ENCODE results near the gene ATXN7.

The ATXN7 gene

DNA sequence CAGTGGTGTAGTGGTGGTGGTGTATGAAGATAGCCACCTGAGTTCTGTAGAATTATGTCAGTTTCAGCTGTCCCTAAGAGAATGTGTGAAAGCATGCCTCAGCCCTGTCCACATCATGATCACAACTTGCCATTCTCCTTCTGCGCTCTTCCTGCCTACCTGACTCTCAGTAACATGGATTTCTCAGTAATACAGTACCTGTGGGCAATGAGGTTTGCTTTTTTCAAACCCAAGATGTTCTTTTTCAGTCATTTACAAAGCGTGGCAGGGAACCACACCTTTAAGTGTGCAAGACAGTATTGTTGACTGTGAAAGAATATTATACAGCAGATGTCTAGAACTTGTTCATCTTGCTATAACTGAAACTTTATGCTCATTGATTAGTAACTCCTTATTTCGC is 120.7 kb downstream of the ATXN7 start:
- DNase-seq (ENCODE audit: low read depth in 3 of 3), result no peak

DNA sequence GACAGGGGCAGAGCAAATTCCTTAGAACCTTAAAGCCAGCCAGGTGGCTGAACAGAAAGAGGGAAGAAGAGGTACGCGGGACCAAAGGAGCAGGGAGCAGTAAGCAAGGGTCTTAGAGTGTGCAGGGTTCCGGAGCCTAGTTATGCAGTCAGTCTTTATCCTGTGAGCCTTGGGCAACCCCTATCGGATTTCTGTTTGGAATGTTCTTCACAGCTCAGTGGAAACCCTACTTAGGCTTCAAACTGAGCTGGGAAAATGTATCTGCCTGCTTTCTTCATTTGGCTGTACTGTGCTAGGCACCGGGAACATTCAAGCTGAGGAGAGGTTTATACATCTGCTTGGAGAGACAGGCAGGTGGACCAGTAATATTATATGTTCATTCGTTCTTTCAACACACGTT is 122.5 kb downstream of the ATXN7 start:
- no peak for DNase-seq (ENCODE audit: low read depth in 3 of 3)

GRCh38 chr3:63986831-63987230 is 123.2 kb downstream of the ATXN7 start:
- no peak for DNase-seq (ENCODE audit: low read depth in 3 of 3)

- no peak for DNase-seq (ENCODE audit: low read depth in 3 of 3)
These were observed 125.3 kb downstream of the ATXN7 start for GRCh38 chr3:63988943-63989342.

- DNase-seq (ENCODE audit: low read depth in 3 of 3), result no peak
These were observed 126.5 kb downstream of the ATXN7 start for GRCh38 chr3:63990204-63990603.

GRCh38 chr3:63990733-63991132 is 127.1 kb downstream of the ATXN7 start:
- no peak for DNase-seq (ENCODE audit: low read depth in 3 of 3)

- no peak for DNase-seq (ENCODE audit: low read depth in 3 of 3)
These were observed 128.0 kb downstream of the ATXN7 start for GRCh38 chr3:63991666-63992065.

GRCh38 chr3:63992516-63993209 is 129.0 kb downstream of the ATXN7 start:
- no peak for DNase-seq (ENCODE audit: low read depth in 3 of 3)

DNA sequence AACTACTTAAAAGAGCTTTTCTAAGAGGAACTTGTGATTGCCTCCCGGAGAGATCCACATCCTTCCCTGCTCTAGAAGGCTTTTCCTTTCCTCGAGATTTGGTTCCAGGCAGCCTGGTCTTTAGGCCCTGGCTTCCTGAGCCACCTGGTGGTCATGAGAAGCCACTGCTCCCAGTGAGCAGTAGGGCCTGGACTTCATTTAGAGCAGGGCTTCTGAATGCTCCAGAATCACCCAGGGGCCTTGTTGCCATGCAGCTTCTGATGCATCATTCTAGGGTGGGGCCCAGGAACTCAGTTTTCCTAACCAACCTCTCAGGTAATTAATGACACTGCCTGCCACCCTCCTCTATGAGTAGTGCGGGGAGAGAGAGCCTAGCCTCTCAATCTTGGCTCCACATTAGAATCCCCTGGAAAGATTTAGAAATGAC is 130.0 kb downstream of the ATXN7 start:
- DNase-seq (ENCODE audit: low read depth in 3 of 3), result peak; percentile 5 to 26 (median 10)

- no peak for DNase-seq (ENCODE audit: low read depth in 3 of 3)
These were observed 131.4 kb downstream of the ATXN7 start for GRCh38 chr3:63995086-63995485.

GRCh38 chr3:63998852-63999754 is 135.4 kb downstream of the ATXN7 start:
- DNase-seq (ENCODE audit: low read depth in 3 of 3), result no peak

DNA sequence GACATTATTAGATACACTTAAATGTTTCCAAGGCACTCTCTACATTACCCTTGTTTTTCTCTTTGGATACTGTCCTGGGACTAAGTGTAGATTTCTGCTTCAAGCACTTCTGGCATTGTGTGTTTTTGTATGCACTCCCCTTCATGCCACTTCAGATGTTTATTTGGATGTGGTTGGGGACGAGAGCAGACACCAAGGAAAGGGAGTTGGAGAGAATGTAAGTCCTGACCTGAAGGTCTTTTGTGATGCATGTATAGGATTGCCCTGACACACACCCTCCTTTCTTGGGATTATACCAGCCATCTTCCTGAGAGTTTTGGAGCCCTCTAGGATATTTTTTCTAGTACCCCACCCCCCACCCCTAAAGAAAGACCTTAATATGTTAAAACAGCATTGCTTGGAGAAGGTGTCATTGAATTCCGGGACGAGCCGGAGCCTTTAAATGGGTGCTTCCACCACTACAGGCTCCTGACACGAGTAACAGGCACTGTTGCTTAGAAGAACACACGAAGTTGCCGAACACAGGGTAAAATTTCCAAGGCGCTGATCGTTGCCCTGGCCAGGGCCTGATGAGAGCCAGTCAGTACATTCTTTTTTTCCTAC is 136.9 kb downstream of the ATXN7 start:
- no peak for DNase-seq (ENCODE audit: low read depth in 3 of 3)

GRCh38 chr3:64002233-64002632 is 138.6 kb downstream of the ATXN7 start:
- DNase-seq (ENCODE audit: low read depth in 3 of 3), result no peak

- DNase-seq (ENCODE audit: low read depth in 3 of 3), result no peak
These were observed 139.9 kb downstream of the ATXN7 start for GRCh38 chr3:64003589-64003988.

GRCh38 chr3:64008017-64008416 is 144.3 kb downstream of the ATXN7 start:
- no peak for DNase-seq (ENCODE audit: low read depth in 3 of 3)

- DNase-seq (ENCODE audit: low read depth in 3 of 3), result no peak
These were observed 145.1 kb downstream of the ATXN7 start for GRCh38 chr3:64008487-64009351.

- no peak for DNase-seq (ENCODE audit: low read depth in 3 of 3)
These were observed 145.9 kb downstream of the ATXN7 start for GRCh38 chr3:64009528-64009927.

- DNase-seq (ENCODE audit: low read depth in 3 of 3), result no peak
These were observed 146.5 kb downstream of the ATXN7 start for GRCh38 chr3:64010199-64010598.

DNA sequence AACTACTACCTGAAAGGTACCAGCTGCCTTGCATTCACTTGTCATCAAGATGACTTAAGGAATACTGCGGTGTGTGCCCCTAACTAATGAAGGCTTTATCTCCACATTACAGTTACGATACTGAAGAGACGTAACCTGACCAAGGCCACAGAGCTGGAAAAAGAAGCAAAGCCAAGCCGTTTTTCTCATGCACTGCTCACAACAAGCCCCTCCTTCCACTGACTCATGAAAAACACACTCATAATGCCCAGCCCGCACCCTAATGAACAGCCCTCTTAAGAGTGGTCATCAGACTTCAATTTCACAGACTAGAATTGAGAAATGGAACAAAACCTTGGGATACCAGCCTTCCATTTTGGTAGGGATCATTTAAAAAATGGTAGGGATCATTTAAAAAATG is 148.0 kb downstream of the ATXN7 start:
- no peak for DNase-seq (ENCODE audit: low read depth in 3 of 3)

- no peak for DNase-seq (ENCODE audit: low read depth in 3 of 3)
These were observed 153.4 kb downstream of the ATXN7 start for GRCh38 chr3:64016941-64017620.

- DNase-seq (ENCODE audit: low read depth in 3 of 3), result no peak
These were observed 155.6 kb downstream of the ATXN7 start for GRCh38 chr3:64019271-64019670.
